Measurements from ENCODE around the gene TMEM42.
"Not testable (repeated sequence)": the region's sequence is repeated elsewhere in the genome, so short reads cannot be mapped to it uniquely, and the experiment has no call there.

Gene TMEM42

DNA sequence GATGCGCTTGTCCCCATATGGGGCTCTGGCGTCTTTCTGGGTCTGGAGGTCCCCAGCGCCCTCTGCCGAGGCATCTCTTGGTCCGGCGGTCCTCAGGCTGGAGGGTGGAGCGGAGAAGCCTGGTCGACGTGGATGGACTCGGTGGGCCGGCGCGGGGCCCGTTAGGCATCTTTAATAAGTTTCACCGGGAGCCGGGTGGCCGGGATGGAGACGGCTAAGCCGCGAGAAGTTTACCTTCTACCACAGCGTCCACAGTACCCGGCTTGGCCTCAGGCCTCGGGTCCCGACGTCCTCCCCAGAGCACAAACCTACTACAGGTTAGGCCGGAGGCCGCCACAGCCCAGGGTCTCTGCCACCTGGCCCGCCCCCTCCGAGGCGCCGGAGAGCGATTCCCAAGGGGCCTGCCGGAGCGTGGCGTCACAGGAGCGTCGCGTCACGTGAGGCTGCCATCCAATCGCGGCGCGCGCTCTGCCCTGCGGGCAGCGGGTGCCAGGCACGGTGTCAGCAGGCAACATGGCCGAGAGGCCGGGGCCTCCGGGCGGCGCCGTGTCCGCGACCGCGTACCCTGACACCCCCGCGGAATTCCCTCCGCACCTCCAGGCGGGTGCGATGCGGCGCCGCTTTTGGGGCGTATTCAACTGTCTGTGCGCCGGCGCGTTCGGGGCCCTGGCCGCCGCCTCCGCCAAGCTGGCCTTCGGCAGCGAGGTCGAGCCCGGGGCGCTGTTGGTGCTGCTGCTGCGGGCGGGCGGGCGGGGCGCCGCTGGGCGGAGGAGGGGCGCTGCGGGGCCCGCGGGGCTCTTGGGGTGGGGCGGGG lies at the start of gene TMEM42:
TMEM42 (plus strand) TSS at position 501 of the 814 bp plus-strand sequence; CDS start at position 514, 13 bp downstream.
- peak; percentile 73 for DNase-seq (ENCODE audit: low read depth, low spot score)

DNA sequence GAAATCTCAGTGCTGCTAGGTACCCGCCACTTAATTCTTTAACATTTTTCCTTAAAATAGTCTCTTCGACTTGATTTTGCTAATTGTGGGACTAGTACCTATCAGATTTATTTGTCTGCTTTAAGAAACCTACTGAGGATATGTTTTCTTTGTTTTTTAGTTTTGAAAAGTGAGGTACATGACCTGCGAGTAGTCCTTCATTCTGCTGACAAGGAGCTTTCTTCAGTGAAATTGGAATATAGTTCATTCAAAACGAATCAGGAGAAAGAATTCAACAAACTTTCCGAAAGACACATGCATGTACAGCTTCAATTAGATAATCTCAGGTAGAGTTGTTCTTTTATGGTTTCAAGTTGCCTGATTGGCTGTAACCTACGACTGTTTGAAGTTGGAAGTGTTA lies 47.0 kb upstream of the TMEM42 start:
- DNase-seq (ENCODE audit: low read depth, low spot score): no peak

DNA sequence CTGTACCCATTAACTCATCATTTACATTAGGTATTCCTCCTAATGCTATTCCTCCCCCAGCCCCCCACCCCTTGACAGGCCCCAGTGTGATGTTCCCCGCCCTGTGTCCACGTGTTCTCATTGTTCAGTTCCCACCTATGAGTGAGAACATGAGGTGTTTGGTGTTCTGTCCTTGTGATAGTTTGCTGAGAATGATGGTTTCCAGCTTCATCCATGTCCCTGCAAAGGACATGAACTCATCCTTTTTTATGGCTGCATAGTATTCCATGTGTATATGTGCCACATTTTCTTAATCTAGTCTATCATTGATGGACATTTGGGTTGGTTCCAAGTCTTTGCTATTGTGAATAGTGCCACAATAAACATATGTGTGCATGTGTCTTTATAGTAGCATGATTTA lies 45.4 kb upstream of the TMEM42 start:
- DNase-seq (ENCODE audit: low read depth, low spot score): not testable (repeated sequence)

DNA sequence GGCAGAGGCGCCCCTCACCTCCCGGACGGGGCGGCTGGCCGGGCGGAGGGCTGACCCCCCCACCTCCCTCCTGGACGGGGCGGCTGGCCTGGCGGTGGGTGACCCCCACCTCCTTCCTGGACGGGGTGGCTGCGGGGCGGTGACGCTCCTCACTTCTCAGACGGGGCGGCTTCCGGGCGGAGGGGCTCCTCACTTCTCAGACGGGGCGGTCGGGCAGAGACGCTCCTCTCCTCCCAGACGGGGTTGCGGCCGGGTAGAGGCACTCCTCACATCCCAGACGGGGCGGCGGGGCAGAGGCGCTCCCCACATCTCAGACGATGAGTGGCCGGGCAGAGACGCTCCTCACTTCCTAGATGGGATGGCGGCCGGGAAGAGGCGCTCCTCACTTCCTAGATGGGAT lies 40.5 kb upstream of the TMEM42 start:
- DNase-seq (ENCODE audit: low read depth, low spot score): not testable (repeated sequence)

DNA sequence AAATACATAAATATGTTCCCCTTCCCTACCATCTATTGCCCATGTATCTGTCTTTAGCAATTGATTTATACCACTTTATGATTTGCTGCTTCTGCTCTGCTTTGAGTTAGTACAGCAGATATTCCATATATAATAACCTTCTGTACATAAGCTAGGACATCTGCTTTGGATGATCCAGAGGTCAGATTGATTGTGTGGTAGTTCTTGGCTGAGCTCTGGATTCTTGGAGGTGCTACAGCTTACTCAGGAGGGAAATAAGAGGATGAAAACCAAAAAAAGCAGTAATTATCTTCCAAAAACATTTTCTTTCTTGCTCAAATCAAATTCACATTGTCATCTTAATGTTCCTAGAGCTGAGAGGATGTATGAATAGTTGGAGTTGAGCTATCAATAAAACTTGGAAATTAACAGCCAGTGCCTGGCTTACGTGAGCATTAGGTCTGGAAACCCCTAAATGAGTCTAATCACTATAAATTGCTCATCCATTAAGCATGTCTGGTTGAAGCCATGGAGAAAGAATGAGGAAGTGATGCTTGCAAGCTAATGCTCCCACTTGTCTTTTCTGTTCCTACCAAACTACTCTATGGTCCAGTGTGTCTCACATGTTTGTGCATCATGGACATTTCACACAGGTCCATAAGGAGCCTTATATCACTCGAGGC lies 36.3 kb upstream of the TMEM42 start:
- DNase-seq (ENCODE audit: low read depth, low spot score): no peak

DNA sequence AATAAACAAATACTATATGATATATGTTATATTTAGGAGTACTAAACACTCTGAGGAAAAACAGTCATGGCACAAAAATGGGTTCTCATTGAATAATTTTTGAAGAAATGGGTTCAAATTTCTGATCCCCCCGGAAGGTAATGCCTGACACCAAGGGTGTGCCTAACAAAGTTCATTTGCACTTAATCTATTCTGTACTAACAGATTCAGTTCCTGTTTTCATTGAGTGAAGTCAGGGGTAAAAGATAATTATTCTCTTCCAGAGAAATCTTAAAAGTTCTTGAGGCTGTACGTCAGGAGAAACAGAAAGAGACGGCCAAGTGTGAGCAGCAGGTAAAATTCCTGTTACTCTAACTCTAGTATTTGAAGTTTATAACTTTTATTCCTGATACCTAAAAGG lies 34.5 kb upstream of the TMEM42 start:
- DNase-seq (ENCODE audit: low read depth, low spot score): no peak

DNA sequence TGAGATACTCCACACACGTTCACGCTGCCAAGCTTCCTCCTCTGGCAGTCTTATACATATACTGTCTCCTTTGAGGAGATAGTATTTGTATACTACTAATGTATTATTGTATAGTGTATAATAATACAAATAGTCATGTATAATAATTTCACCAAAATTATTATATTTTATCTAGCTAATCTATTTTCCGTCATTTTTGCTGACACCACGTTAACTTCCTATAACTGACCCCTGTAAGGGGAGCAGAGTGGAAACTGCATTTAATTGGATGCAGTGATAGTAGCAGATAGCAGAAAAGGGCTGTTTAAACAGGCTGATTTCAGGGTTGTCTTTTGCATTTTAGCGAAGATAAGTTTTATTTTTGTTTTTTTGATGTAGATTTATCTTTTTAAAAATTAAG lies 30.5 kb upstream of the TMEM42 start:
- no peak for DNase-seq (ENCODE audit: low read depth, low spot score)

DNA sequence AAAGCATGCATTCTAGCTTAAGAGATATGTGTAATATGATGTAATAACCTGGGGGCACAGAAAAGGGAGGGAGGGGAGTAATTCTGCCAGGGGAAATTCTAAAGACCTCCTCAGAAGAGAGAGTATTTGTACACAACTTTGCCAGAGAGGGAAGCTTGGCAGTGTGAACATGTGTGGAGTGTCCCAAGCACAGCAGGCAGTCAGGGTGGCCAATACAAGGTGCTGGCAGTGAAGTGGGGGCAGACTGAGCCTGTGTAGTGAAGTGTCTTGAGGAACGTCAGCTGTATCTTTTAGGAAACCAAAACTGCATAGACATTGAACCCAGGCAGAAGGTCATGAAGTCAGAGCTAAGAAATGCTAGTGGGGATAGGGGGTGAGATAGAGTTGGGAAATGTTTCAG lies 29.7 kb upstream of the TMEM42 start:
- no peak for DNase-seq (ENCODE audit: low read depth, low spot score)

DNA sequence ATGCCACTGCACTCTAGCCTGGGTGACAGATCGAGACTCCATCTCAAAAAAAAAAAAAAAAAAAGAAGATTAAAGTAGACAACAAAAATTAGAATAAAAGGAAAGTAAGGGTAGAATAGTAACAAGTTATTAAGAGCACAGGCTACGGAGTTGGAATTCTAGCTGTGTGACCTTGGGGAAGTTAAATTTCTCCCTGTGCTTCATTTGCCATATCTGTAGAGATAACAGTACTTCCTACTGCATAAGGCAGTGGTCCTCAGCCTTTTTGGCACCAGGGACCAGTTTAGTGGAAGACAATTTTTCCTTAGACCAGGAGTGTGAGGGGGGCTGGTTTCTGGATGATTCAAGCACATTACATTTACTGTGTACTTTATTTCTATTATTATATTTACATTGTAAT lies 28.7 kb upstream of the TMEM42 start:
- DNase-seq (ENCODE audit: low read depth, low spot score): no peak

DNA sequence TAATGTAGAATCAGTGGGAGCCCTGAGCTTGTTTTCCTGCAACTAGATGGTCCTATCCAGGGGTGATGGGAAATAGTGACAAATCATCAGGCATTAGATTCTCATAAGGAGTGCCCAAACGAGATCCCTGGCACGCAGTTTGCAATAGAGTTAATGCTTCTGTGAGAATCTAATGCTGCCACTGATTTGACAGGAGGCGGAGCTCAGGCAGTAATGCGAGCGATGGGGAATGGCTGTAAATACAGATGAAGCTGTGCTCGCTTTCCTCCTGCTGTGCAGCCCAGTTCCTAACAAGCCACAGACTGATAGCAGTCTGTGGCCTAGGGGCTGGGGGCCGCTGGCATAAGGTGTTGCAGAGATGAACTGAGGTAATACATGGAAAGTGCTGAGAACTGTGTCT lies 28.3 kb upstream of the TMEM42 start:
- no peak for DNase-seq (ENCODE audit: low read depth, low spot score)

DNA sequence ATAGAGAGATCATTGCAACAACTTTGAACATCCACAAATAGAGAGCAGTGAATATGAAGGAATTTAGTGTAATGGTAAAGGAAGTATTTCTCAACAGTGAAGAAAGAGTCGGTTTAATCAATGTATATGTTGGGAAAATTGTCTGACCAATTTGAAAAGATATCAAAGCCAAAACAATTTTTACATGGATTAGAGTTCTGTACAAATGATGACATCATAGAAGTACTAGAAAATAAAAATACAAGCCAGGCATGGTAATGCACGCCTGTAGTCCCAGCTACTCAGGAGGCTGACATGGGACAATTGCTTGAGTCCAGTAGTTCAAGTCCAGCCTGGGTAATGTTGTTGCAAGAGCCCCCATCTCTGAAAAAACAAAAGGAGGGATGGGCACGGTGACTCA lies 26.0 kb upstream of the TMEM42 start:
- no peak for DNase-seq (ENCODE audit: low read depth, low spot score)

DNA sequence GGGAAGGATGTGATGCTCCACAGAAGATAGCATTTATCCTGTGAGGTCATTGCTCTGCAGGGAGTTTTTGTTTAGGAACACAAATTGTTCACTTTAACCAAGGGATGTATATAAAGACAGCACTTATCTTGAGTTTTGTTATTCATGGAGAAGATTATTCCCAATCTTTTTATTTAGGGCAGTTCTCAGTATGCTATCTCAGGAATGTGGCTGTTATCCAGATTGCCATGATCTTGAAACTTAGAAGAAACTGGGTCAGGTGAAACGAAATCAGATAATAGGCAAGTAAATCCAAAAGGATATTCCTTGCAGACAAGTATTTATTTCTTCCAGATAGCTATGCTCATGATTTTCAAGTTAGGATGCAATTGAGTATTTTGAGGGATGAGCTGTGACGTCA lies 19.3 kb upstream of the TMEM42 start:
- DNase-seq (ENCODE audit: low read depth, low spot score): no peak

DNA sequence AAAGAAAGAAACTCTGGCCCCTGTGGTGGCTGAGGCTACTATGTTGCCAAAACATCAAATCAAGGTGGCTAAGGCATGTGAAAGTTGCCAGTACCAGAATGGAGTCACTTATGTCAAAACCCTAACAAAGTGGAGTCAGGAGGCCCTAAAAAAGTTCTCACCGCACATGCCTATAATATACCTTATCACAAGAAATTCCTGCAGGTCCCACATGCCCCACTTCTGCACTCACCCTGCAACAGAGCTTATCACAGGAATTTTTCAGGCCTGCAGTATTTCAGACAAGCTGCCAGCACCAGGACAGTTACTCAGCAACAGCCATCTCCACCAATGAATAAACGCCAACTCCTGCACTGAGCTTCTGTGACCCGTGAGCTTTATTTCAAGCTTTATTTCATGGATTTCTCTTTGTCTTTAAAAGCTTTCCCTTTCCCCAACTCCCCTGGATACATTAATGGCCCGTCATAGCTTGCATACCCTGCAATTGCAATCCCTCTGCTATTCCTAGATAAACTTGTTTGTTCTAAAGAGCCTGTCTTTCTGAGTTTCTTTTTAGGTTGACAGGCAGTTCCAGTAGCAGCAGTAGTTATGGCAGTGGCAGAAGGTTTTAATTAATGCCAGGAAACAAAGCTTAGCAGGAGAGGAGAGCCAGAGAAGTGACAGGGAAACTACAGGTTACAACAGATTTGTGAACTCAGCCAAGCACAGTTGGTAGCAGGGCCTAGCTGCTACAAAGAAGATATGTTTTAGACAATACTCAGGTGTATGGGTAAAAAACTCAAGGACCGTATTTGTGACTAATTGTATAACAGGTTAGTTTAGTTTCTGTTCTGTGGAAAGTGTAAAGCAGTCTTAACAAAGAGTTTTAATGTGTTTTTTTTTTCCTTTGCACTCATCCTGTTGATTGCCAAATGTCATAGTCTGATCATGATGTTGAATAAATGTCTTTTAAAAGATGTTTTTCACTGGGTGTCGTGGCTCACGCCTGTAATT lies 15.9 kb upstream of the TMEM42 start:
- DNase-seq (ENCODE audit: low read depth, low spot score): no peak

DNA sequence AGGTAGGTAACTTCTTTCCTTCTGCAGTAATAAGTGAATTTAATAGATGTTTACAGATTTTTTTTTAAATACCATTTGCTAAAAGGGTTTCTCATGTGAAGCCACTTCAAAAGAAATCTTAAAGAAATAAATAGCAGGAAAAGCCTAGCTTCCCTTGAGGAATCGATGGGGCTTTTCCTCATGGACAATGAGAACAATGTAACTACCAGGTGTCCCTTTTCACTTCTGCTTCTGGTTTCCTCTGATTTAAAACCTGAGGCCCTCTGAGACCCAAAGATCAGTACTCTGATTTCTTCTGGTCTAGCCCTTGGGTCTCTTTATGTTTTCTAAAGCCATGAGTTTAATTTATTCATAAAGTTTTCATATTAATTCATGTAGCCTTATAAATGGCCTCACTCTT lies 13.1 kb upstream of the TMEM42 start:
- no peak for DNase-seq (ENCODE audit: low read depth, low spot score)

DNA sequence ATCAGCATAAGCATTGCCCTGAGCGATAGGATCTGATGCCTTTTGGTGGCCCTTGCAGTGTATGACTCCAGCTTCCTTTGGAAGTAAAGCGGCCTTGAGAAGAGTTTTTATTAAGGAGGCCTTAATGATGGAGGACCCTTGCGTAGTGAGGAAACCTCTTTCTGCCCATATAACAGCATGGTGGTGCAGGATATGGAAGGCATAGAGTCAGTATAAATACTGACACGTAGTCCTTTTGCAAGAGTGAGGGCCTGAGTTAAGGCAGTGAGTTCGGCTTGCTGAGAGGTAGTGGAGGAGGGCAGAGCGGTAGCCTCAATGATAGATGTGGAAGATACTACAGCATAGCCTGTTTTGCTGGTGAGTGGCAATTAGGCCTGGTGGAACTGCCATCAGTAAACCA lies 5.0 kb upstream of the TMEM42 start:
- DNase-seq (ENCODE audit: low read depth, low spot score): not testable (repeated sequence)

DNA sequence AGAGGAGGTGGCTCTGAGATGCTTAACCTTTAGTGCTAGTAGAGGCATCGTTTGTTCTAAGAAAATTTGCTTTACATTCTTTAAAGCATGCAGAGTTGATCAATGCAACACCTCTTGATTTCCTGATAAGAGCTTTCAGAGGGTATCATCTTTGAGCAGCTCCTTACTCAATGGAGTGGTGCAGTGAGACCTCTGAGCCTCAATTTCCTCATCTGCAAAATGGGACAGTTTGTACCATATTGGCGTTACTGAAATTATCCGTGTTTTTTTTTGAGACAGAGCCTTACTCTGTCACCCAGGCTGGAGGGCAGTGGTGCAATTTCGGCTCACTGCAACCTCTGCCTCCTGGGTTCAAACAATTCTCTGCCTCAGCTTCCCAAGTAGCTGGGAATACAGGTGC lies 1.6 kb upstream of the TMEM42 start:
- no peak for DNase-seq (ENCODE audit: low read depth, low spot score)

DNA sequence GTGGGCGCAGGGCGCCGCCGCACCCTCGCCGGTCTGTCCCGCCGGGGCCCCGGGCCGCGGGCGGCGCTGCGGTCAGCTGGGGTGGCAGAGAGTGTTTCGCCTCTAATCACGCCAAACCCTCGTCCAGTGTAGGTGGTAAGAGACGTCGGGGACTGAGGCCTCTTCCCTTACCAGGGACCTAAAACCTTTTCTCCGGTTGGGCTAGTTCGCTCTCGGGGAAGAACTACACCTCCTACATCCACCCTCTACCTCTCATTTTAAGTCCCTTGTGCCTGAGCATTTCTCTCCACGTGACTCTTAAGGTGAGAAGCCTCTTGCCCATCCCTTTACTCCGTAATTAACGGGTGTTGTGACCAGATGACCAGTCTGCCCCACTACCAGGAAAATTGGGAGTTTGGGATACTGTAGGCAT lies 520 bp downstream of the TMEM42 start:
- no peak for DNase-seq (ENCODE audit: low read depth, low spot score)

DNA sequence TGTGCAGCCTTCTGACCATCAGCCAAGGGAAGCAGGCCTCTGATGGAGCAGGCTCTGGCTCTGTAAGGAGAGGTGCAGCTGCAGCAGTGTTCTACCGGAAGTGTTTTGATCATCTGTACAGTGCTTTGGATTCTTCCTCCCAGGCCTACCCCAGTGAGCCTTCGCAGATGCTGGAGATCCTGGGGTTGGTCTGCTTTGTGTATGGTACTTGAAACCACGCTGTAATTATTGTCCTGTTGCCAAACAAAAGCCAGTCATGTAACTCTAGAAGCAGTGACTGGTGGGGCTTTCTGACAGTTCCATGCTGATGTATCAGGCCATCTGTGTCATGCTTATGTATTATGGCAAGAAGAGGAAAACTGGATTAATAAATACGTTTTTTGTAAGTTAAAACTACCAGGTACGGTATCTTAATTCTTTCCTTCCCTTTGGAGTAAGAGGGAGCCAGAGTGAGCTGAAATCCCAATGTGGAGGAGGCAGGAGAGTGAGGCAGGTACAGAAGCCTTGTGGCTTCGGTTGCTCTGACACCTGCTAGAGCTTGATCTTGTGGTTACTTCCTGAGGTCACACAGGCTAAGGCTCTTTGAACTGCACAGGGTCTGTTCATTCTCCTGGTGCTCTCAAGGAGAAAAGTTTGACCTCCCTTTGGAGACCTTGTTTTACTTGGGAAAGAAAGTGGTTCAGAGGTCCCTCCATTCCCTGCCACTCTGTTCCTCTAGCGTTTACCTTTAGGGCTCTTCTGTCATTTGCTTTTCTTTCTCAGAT lies 3.7 kb downstream of the TMEM42 start:
- DNase-seq (ENCODE audit: low read depth, low spot score): no peak

DNA sequence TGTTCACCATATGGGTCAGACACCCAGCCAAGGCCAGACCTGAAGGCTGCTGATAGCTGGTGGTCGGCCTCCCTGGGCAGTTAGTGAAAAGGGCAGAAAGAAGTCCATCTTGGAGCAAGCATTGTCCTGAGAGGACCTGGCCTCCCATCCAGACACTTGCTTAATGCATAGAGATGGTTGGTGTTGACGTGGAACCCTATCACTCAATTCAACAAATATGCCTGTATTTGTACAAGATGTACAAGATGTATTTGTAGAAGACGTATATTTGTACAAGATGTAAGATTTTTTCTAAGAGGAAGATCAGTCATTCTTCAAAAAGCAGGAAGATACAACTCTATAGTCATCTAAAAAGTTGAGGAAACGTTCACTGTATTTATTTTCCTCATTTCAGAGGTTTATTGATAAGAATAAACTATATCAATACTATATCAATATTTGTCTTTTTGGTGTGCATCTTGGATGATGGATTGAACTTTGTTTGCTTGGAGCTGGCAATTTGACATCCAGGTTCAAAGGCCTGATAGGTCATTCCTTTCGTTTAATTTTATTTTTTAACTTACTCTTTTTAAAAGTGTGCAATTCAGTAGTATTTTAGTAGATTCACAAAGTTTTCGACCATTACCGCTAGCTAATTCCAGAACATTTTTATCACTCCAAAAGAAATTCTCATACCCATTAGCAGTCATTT lies 5.9 kb downstream of the TMEM42 start:
- no peak for DNase-seq (ENCODE audit: low read depth, low spot score)

DNA sequence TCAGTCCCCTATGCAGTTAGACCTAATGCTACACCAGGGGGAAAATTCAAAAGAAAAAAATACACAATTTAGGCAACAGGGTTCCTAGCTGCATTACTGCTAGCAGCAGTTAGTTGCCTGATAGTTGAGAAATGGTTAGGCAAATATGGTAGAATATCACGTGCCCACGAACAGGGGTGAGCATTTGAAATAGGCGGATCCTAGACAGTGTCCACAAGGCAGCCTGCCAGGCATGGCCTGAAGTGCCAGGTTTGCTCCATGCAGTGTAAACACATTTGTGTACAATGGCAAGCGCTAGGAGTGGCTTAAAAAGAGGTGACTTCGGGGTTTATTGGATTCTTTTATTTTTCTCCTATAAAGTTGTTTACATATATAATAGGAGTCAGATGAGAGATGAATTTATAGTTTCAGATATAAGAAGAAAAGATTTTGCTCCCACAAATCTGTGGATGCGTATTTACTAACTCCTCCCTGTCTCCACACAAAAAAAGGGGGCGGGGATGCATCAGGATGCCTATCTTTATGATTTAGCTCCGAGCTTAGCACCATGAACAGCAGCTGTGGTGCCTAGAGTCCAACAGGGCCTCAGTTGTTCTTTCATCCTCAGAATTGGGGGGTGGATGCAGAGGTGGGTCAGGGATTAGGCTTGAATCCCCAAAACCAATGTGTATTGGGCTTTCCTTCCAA lies 8.8 kb downstream of the TMEM42 start:
- no peak for DNase-seq (ENCODE audit: low read depth, low spot score)
